Endodermal cell (in vitro differentiated cells): ENCODE results near the gene CTNND2. TPM values are rescaled to one million over a fixed set of nuclear protein-coding genes. Genes with fewer than 3 reads are reported as not detected.

Experiments used
- DNase-seq: peaks from one replicate; pipeline ENCODE4 v3.0.0-alpha.2; 2017
- H3K27ac ChIP-seq: 2 replicates; pipeline ENCODE4 v1.5.1; 2013; ENCODE audit warnings: mild to moderate bottlenecking, low read depth, low read length, moderate library complexity
- H3K27me3 ChIP-seq: 2 replicates; pipeline ENCODE4 v1.6.1; 2013; ENCODE audit warnings: mild to moderate bottlenecking, low read length, moderate library complexity; ENCODE audit not compliant: insufficient read depth, control insufficient read depth, poor library complexity, severe bottlenecking
- H3K36me3 ChIP-seq: 2 replicates; pipeline ENCODE4 v1.7.0; 2013; ENCODE audit warnings: mild to moderate bottlenecking, low read length, moderate library complexity; ENCODE audit not compliant: control insufficient read depth, insufficient read depth
- H3K4me1 ChIP-seq: one replicate; pipeline ENCODE4 v1.7.0; 2013; ENCODE audit warnings: low read length; ENCODE audit not compliant: control insufficient read depth, insufficient read depth
- H3K4me3 ChIP-seq: 2 replicates; pipeline ENCODE4 v1.5.1; 2013; ENCODE audit warnings: mild to moderate bottlenecking, low read length, moderate library complexity
- H3K9ac ChIP-seq: 2 replicates; pipeline ENCODE4 v1.6.1; 2013; ENCODE audit warnings: mild to moderate bottlenecking, low read length, moderate library complexity; ENCODE audit not compliant: poor library complexity, severe bottlenecking; ENCODE audit errors: extremely low read depth
- H3K9me3 ChIP-seq: 2 replicates; pipeline ENCODE4 v1.6.1; 2013; ENCODE audit warnings: mild to moderate bottlenecking, low read length, moderate library complexity; ENCODE audit not compliant: control insufficient read depth
- H3K27ac Mint-ChIP-seq: 2 replicates; pipeline ENCODE4 v1.8.0; 2020; ENCODE audit warnings: mixed read lengths
- H3K27me3 Mint-ChIP-seq: 2 replicates; pipeline ENCODE4 v1.8.0; 2021; ENCODE audit warnings: mild to moderate bottlenecking, mixed read lengths; ENCODE audit not compliant: insufficient read depth
- H3K36me3 Mint-ChIP-seq: 2 replicates; pipeline ENCODE4 v1.8.0; 2020; ENCODE audit warnings: low read depth, mixed read lengths
- H3K4me1 Mint-ChIP-seq: 2 replicates; pipeline ENCODE4 v1.8.0; 2020; ENCODE audit warnings: mixed read lengths
- H3K4me3 Mint-ChIP-seq: 2 replicates; pipeline ENCODE4 v1.8.0; 2020; ENCODE audit warnings: mild to moderate bottlenecking, moderate library complexity, mixed read lengths
- H3K9me3 Mint-ChIP-seq: 2 replicates; pipeline ENCODE4 v1.8.0; 2020; ENCODE audit warnings: mild to moderate bottlenecking, mixed read lengths
- CTCF ChIP-seq: fragments of 200-600 bp; sonication (generic); conservative IDR thresholded peaks from 2 replicates; pipeline ENCODE4 v1.5.0; 2021; ENCODE audit warnings: antibody characterized with exemption, mild to moderate bottlenecking
- WGBS, 2 experiments: methylation state at CpG; one replicate each; pipeline versions ENCODE4 v1.1.5 to v1.1.7; 2013; ENCODE audit warnings: missing lambda C conversion rate in 2 of 2, mixed read lengths in 1 of 2; ENCODE audit not compliant: insufficient coverage in 1 of 2, insufficient read length in 1 of 2; 5-methylcytosine and 5-hydroxymethylcytosine counted together
- total RNA-seq, 2 donors: library from RNA; stranded (reverse); fragmentation: NEBNext Ultra II Directional in 1 of 2; extraction: Animal tissue kit (Norgen Biotek cat#: 25700) in 1 of 2; gene quantifications; 2 replicates in 1 of 2; 3 replicates in 1 of 2; pipeline ENCODE4 v1.2.1, GENCODE V29; 2021

Gene CTNND2
- total RNA-seq, 2 donors from 2014 or later: 6.5 to 10.3 TPM

GRCh38 chr5:11524188-11524587 lies 380.1 kb downstream of the CTNND2 start:
- Histone ChIP-seq H3K27ac (peak overlapping the region; percentile 99), H3K9ac (no peak overlapping the region), H3K4me3 (no peak overlapping the region), H3K9me3 (no peaks in the 10 kb centered on the region), H3K36me3 (no peaks in the 10 kb centered on the region), H3K27me3 (no peaks in the 10 kb centered on the region), H3K4me1 (no peaks in the 10 kb centered on the region)
- Mint-ChIP-seq H3K4me3 (no peak overlapping the region), H3K27me3 (no peaks in the 10 kb centered on the region), H3K4me1 (peaks cover 15% of the 10 kb centered on the region), H3K36me3 (no peaks in the 10 kb centered on the region), H3K9me3 (no peaks in the 10 kb centered on the region), H3K27ac (no peak overlapping the region)
- WGBS, 2 experiments: 60 to 68% methylated on average over 1 to 4 of the region's 4 CpGs
- DNase-seq: no peak
- TF ChIP-seq CTCF: no peak

GRCh38 chr5:11522796-11523195 lies 381.4 kb downstream of the CTNND2 start:
- Histone ChIP-seq H3K27me3 (no peaks in the 10 kb centered on the region), H3K27ac (no peak overlapping the region), H3K4me3 (no peak overlapping the region), H3K9ac (no peak overlapping the region), H3K36me3 (no peaks in the 10 kb centered on the region), H3K9me3 (no peaks in the 10 kb centered on the region), H3K4me1 (no peaks in the 10 kb centered on the region)
- TF ChIP-seq CTCF: no peak
- Mint-ChIP-seq H3K9me3 (no peaks in the 10 kb centered on the region), H3K4me3 (no peak overlapping the region), H3K36me3 (no peaks in the 10 kb centered on the region), H3K27me3 (no peaks in the 10 kb centered on the region), H3K4me1 (peaks cover 14% of the 10 kb centered on the region), H3K27ac (no peak overlapping the region)
- WGBS, 2 experiments: 98% methylated on average over 4 of the region's 4 CpGs; no CpG with 5 or more reads in 1 of the 2 experiments
- no peak for DNase-seq

- no peak for DNase-seq
- no peak for TF ChIP-seq CTCF
- Histone ChIP-seq H3K27me3 (no peaks in the 10 kb centered on the region), H3K9ac (no peak overlapping the region), H3K27ac (no peak overlapping the region), H3K4me1 (no peaks in the 10 kb centered on the region), H3K36me3 (no peaks in the 10 kb centered on the region), H3K9me3 (no peaks in the 10 kb centered on the region), H3K4me3 (no peak overlapping the region)
- 95 to 100% methylated on average over 3 of the region's 3 CpGs for WGBS, 2 experiments
- Mint-ChIP-seq H3K9me3 (no peaks in the 10 kb centered on the region), H3K27ac (no peak overlapping the region), H3K4me1 (peaks cover 14% of the 10 kb centered on the region), H3K4me3 (no peak overlapping the region), H3K36me3 (no peaks in the 10 kb centered on the region), H3K27me3 (no peaks in the 10 kb centered on the region)
These were observed 383.9 kb downstream of the CTNND2 start for GRCh38 chr5:11520241-11520930.
